Neural progenitor cell (in vitro differentiated cells): ENCODE results near the gene HAT1.

Source experiments
- CTCF ChIP-seq: fragments of 200-600 bp; sonication (generic); IDR thresholded peaks from 2 replicates; pipeline ENCODE4 v1.5.1; 2017; ENCODE audit warnings: antibody characterized with exemption, mild to moderate bottlenecking
- EZH2 ChIP-seq: fragments of 200-600 bp; sonication (generic); IDR thresholded peaks from 2 replicates; pipeline ENCODE4 v1.6.1; 2017; ENCODE audit warnings: antibody characterized with exemption, mild to moderate bottlenecking, moderate library complexity
- EZH2phosphoT487 ChIP-seq: fragments of 200-600 bp; sonication (generic); IDR thresholded peaks from 2 replicates; pipeline ENCODE4 v1.6.1; 2017; ENCODE audit warnings: antibody characterized with exemption

GRCh38 chr2:171958475-171958874 lies 36.2 kb downstream of the HAT1 start:
- TF ChIP-seq CTCF (no peak), EZH2 (no peak), EZH2phosphoT487 (no peak)
